DMS114 treated with DMSO at 0.1 percent for 48 hours (cell line): ENCODE results near the gene ZNF483.
"Not testable (repeated sequence)": the region's sequence is repeated elsewhere in the genome, so short reads cannot be mapped to it uniquely, and the experiment has no call there.

ENCODE experiments used
- DNase-seq: peaks from one replicate; lab custom pipeline; 2025; ENCODE audit not compliant: unreplicated experiment; lab: John Stamatoyannopoulos, UW

ZNF483 gene

GRCh38 chr9:111542497-111543254, 17.7 kb downstream of the ZNF483 start:
- no peak for DNase-seq

- no peak for DNase-seq
Observed at GRCh38 chr9:111548623-111549022, 23.6 kb downstream of the ZNF483 start.

- DNase-seq = not testable (repeated sequence)
Observed at GRCh38 chr9:111555425-111555824, 30.4 kb downstream of the ZNF483 start.

- no peak for DNase-seq
Observed at GRCh38 chr9:111559000-111559610, 34.1 kb downstream of the ZNF483 start.

- DNase-seq = no peak
Observed at GRCh38 chr9:111561165-111561719, 36.3 kb downstream of the ZNF483 start.

- no peak for DNase-seq
Observed at GRCh38 chr9:111566234-111566633, 41.3 kb downstream of the ZNF483 start.

- not testable (repeated sequence) for DNase-seq
Observed at GRCh38 chr9:111568127-111568526, 43.1 kb downstream of the ZNF483 start.

GRCh38 chr9:111572950-111573604, 48.1 kb downstream of the ZNF483 start:
- no peak for DNase-seq

GRCh38 chr9:111582888-111583287, 57.9 kb downstream of the ZNF483 start:
- no peak for DNase-seq

GRCh38 chr9:111586378-111586777, 61.4 kb downstream of the ZNF483 start:
- no peak for DNase-seq

- DNase-seq = no peak
Observed at GRCh38 chr9:111588846-111589245, 63.9 kb downstream of the ZNF483 start.

- DNase-seq = peak; percentile 15
Observed at GRCh38 chr9:111597852-111598732, 73.1 kb downstream of the ZNF483 start.

GRCh38 chr9:111598733-111599091, 73.7 kb downstream of the ZNF483 start:
- no peak for DNase-seq

GRCh38 chr9:111599092-111599954, 74.3 kb downstream of the ZNF483 start, which contains the start of gene PTGR1:
TSS of gene PTGR1 (minus strand) at chr9:111599647. CDS start at chr9:111597422, 2,225 bp downstream.
- peak; percentile 42 for DNase-seq

GRCh38 chr9:111599955-111600343, 75.0 kb downstream of the ZNF483 start:
- no peak for DNase-seq

GRCh38 chr9:111601237-111602018, 76.4 kb downstream of the ZNF483 start:
- DNase-seq = no peak

- DNase-seq = no peak
Observed at GRCh38 chr9:111603041-111603440, 78.1 kb downstream of the ZNF483 start.

- DNase-seq = no peak
Observed at GRCh38 chr9:111604054-111604615, 79.2 kb downstream of the ZNF483 start.
